ENCODE results near the gene HSPA12B. TPM values are rescaled to one million over a fixed set of nuclear protein-coding genes. Genes with fewer than 3 reads are reported as not detected.

Gene HSPA12B
- total and polyA plus RNA-seq, 2 of the 13 experiments (the other 11 are each of a cell fraction or from before 2014, with no cell fraction given) = 0.01 TPM; not detected in 1

DNA sequence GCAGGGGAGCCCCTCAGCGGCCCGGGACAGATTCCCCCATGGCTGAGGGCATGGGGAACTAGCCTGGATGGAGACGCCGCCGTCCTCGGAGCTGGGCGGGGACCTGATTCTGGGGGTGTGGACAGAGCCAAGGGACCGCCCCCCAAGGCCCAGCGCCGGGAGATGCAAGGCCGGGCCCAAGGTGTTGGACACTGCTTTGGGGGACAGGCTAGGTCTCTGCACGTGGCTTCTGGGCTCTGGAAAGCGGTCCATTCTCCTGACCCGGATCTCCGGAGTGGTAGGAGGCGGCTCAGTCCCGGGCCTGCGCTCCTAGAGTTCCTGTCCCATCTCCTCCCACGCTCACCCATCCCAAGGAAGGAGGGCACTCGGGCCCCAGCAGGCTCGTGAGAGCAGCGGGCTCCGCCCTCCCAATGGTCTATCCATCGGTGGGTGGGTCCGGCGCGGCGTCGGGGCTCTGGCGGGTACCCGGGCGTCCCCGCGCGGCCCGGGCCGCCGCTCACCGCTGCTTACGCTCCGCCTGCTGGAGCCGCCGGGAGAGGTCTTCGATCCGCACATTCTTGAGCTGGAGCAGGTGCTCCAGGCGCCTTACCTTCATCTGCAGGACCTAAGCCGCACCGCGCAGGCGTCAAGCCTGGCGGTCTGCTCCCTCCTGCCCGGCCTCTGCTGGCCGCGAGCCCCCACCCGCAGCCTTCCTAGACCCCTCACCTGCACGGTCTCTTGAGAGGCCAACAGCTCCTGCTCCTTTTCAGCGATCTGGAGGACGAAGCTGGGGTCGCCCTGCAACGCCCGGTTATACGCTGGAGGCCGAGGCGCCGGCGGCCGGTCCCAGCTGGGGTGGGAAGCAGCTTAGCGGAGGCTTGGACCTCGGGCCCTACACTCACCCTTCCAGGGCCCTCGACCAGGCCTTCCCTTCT is 45.5 kb downstream of the HSPA12B start (continued):
- TF ChIP-seq, protein P1, sequence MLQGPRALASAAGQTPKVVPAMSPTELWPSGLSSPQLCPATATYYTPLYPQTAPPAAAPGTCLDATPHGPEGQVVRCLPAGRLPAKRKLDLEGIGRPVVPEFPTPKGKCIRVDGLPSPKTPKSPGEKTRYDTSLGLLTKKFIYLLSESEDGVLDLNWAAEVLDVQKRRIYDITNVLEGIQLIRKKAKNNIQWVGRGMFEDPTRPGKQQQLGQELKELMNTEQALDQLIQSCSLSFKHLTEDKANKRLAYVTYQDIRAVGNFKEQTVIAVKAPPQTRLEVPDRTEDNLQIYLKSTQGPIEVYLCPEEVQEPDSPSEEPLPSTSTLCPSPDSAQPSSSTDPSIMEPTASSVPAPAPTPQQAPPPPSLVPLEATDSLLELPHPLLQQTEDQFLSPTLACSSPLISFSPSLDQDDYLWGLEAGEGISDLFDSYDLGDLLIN (CRISPR knock-in tag; IDR thresholded peaks at IDR 0.05; ENCODE audit: borderline replicate concordance) = no peak
- TF ChIP-seq GZF1 (CRISPR knock-in tag; IDR thresholded peaks at IDR 0.05) (no peak), ARID2 (CRISPR knock-in tag; IDR thresholded peaks at IDR 0.05; ENCODE audit: borderline replicate concordance) (no peak), ZNF446 (CRISPR knock-in tag; IDR thresholded peaks at IDR 0.05) (peak; percentile 47; the same call in 1 of the 2 replicates), SOX5 (CRISPR knock-in tag; IDR thresholded peaks at IDR 0.05; ENCODE audit: borderline replicate concordance) (no peak), ZNF552 (CRISPR knock-in tag; IDR thresholded peaks at IDR 0.05; ENCODE audit: borderline replicate concordance) (peak; percentile 61; the same call in 1 of the 2 replicates), SRSF1 (optimal IDR thresholded peaks at IDR 0.05; ENCODE audit: low read depth, low read length) (peak; percentile 68), ZNF292 (CRISPR knock-in tag; IDR thresholded peaks at IDR 0.05; ENCODE audit: borderline replicate concordance, low read depth) (no peak), ZBTB43 (CRISPR knock-in tag; conservative IDR thresholded peaks at IDR 0.05) (no peak), RFX1 (IDR thresholded peaks at IDR 0.05) (no peak), ZNF768 (CRISPR knock-in tag; IDR thresholded peaks at IDR 0.05) (peak; percentile 63; the same call in 1 of the 2 replicates), HNF4A (CRISPR knock-in tag; IDR thresholded peaks at IDR 0.05) (no peak), ARID3A (IDR thresholded peaks at IDR 0.05; ENCODE audit: low read depth, low read length) (no peak), ZNF530 (CRISPR knock-in tag; IDR thresholded peaks at IDR 0.05; ENCODE audit: low read depth) (no peak), THAP7 (CRISPR knock-in tag; IDR thresholded peaks at IDR 0.05) (no peak), ZBTB1 (CRISPR knock-in tag; IDR thresholded peaks at IDR 0.05; ENCODE audit: borderline replicate concordance) (no peak), LCORL (IDR thresholded peaks at IDR 0.05) (no peak), LCORL (CRISPR knock-in tag; IDR thresholded peaks at IDR 0.05) (peak; percentile 24; the same call in 1 of the 2 replicates), JDP2 (CRISPR knock-in tag; IDR thresholded peaks at IDR 0.05; ENCODE audit: borderline replicate concordance) (no peak), ZNF556 (CRISPR knock-in tag; IDR thresholded peaks at IDR 0.05; ENCODE audit: borderline replicate concordance) (0 out of 2 replicates have a peak, but pooled peaks have one; percentile 15)
- TF ChIP-seq, protein P2, sequence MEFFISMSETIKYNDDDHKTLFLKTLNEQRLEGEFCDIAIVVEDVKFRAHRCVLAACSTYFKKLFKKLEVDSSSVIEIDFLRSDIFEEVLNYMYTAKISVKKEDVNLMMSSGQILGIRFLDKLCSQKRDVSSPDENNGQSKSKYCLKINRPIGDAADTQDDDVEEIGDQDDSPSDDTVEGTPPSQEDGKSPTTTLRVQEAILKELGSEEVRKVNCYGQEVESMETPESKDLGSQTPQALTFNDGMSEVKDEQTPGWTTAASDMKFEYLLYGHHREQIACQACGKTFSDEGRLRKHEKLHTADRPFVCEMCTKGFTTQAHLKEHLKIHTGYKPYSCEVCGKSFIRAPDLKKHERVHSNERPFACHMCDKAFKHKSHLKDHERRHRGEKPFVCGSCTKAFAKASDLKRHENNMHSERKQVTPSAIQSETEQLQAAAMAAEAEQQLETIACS (CRISPR knock-in tag; IDR thresholded peaks at IDR 0.05) = 0 out of 2 replicates have a peak, but pooled peaks have one; percentile 32

Measured in HepG2 (cell line).